Measurements from ENCODE around the gene GYG2. TPM values are rescaled to one million over a fixed set of nuclear protein-coding genes. Genes with fewer than 3 reads are reported as not detected.
A peak's percentile ranks its signal among the peaks of the same experiment; 100 is the strongest.

GYG2 gene
- total and polyA plus RNA-seq, 2 of the 8 experiments (the other 6 are each of a cell fraction or from before 2014, with no cell fraction given) = 52.8 to 65.3 TPM

GRCh38 chrX:2931155-2931554 lies 102.4 kb downstream of the GYG2 start:
- Histone ChIP-seq H3K56ac (replicated peaks; ENCODE audit: insufficient read length, low read depth, low read length) (no peak overlapping the region), H2BK120ac (replicated peaks; ENCODE audit: low read depth, low read length) (no peak overlapping the region), H3K14ac (ENCODE audit: insufficient read length) (no peak overlapping the region), H2BK15ac (ENCODE audit: low read length) (no peak overlapping the region), H2AK5ac (ENCODE audit: low read depth, low read length) (no peak overlapping the region), H4K5ac (ENCODE audit: insufficient read length, low read depth, low read length) (no peak overlapping the region), H2AFZ (ENCODE audit: low read length) (no peak overlapping the region), H3K27me3 (replicated peaks in 1 of 4; ENCODE audit: control insufficient read depth in 3 of 4, extremely low read depth in 1 of 4, insufficient read depth in 3 of 4, low read length in 3 of 4) (no peaks in the 10 kb centered on the region), H4K8ac (ENCODE audit: extremely low read depth, insufficient read depth, low read length) (no peak overlapping the region), H3K9ac (replicated peaks in 1 of 4; ENCODE audit: extremely low read depth in 1 of 4, low read depth in 3 of 4, low read length in 3 of 4) (no peak overlapping the region), H4K91ac (replicated peaks; ENCODE audit: insufficient read length, low read length) (no peak overlapping the region), H3K9me3 (ENCODE audit: insufficient read depth in 2 of 2, low read depth in 1 of 2, low read length in 1 of 2) (no peaks in the 10 kb centered on the region; a peak in 1 of 4 replicates), H3K23ac (ENCODE audit: insufficient read length) (no peak overlapping the region), H3K4me1 (replicated peaks in 1 of 4; ENCODE audit: control insufficient read depth in 3 of 4, insufficient read depth in 4 of 4, low read length in 3 of 4) (peaks cover 0 to 12% (median 1%) of the 10 kb centered on the region in 4 experiments; a peak in 2 of 7 replicates), H3K4me3 (ENCODE audit: extremely low read depth in 1 of 4, insufficient read depth in 2 of 4, low read depth in 3 of 4, low read length in 4 of 4) (peak overlapping the region in 1 of 4 experiments; percentile 32; a peak in 1 of 8 replicates), H3K4ac (replicated peaks; ENCODE audit: insufficient read length, low read depth, low read length) (no peak overlapping the region), H3K79me1 (ENCODE audit: low read depth, low read length) (no peaks in the 10 kb centered on the region), H3K36me3 (ENCODE audit: control insufficient read depth in 2 of 4, insufficient read depth in 4 of 4, low read length in 3 of 4) (no peaks in the 10 kb centered on the region), H3K18ac (ENCODE audit: extremely low read depth, low read length) (peak overlapping the region; percentile 78), H2BK12ac (ENCODE audit: low read depth, low read length) (no peak overlapping the region), H2BK20ac (ENCODE audit: low read length) (no peak overlapping the region), H2BK5ac (ENCODE audit: low read depth, low read length) (peak overlapping the region; percentile 71; the same call in 1 of the 2 replicates), H3K27ac (ENCODE audit: low read depth, low read length) (no peak overlapping the region), H3K23me2 (ENCODE audit: low read depth, low read length) (no peaks in the 10 kb centered on the region; the same call in 1 of the 2 replicates), H4K20me1 (replicated peaks in 1 of 2; ENCODE audit: control insufficient read depth in 1 of 2, insufficient read depth in 2 of 2, low read length in 2 of 2) (no peaks in the 10 kb centered on the region), H3K4me2 (ENCODE audit: insufficient read depth in 1 of 2, low read depth in 2 of 2, low read length in 2 of 2) (peak overlapping the region; percentile 42 to 79; a peak in 3 of 4 replicates), H3K79me2 (ENCODE audit: control insufficient read depth in 1 of 2, insufficient read depth in 2 of 2, low read length in 2 of 2) (no peaks in the 10 kb centered on the region)
- ChIA-PET CTCF (ENCODE audit: partially characterized antibody) (no interaction called here), POLR2A (ENCODE audit: partially characterized antibody) (no interaction called here)
- FAIRE-seq (no peak), DNase-seq (ENCODE audit: low read depth in 1 of 2, low spot score in 2 of 2) (no peak)
- WGBS, 2 experiments (ENCODE audit: extremely low coverage in 1 of 2, insufficient coverage in 1 of 2, insufficient read length in 1 of 2, insufficient replicate concordance in 2 of 2, low coverage in 1 of 2, low lambda C conversion rate in 2 of 2, missing lambda C conversion rate in 1 of 2) = 42% methylated on average over 2 of the region's 2 CpGs; no CpG with 5 or more reads in 1 of the 2 experiments
- no peak for TF ChIP-seq E2F6 (IDR thresholded peaks at IDR 0.05)
- TF ChIP-seq SIN3A (conservative IDR thresholded peaks at IDR 0.05 in 1 of 2, IDR thresholded peaks at IDR 0.05 in 1 of 2; ENCODE audit: low read depth in 1 of 2, low read length in 2 of 2) = no peak
- no peak for TF ChIP-seq NANOG (IDR thresholded peaks at IDR 0.05; ENCODE audit: insufficient read depth, low read depth, low read length, poor library complexity, severe bottlenecking)
- no peak for TF ChIP-seq SP4 (IDR thresholded peaks at IDR 0.05; ENCODE audit: low read length)
- no peak for TF ChIP-seq KDM5A (IDR thresholded peaks at IDR 0.05; ENCODE audit: low read length)
- no peak for TF ChIP-seq TEAD4 (IDR thresholded peaks at IDR 0.05; ENCODE audit: low read depth, low read length)
- TF ChIP-seq FOSL1 (IDR thresholded peaks at IDR 0.05; ENCODE audit: insufficient read depth, low read depth, low read length) = no peak
- TF ChIP-seq POLR2A (IDR thresholded peaks at IDR 0.05; ENCODE audit: control extremely low read depth in 1 of 2, low read depth in 2 of 2, low read length in 2 of 2) = no peak
- TF ChIP-seq RNF2 (IDR thresholded peaks at IDR 0.05; ENCODE audit: borderline replicate concordance, low read depth, low read length, missing control alignments, poor library complexity, severe bottlenecking) = no peak
- no peak for TF ChIP-seq CTCF (IDR thresholded peaks at IDR 0.05; ENCODE audit: control extremely low read depth in 1 of 3, insufficient read depth in 1 of 3, low read depth in 1 of 3, low read length in 3 of 3)
